B cell (primary cell): ENCODE measurements around the gene APOL3. TPM values are rescaled to one million over a fixed set of nuclear protein-coding genes. Genes with fewer than 3 reads are reported as not detected.

Experiments used
- ATAC-seq: fragments of 200-7000 bp; cut with Tn5 transposase; one replicate; pipeline ENCODE4 v1.10.0; 2021; ENCODE audit warnings: low read depth, mild to moderate bottlenecking, moderate number of reproducible peaks, moderate library complexity
- CTCF ChIA-PET: fragments of 350-600 bp; sonication (Branson Sonifier 250); formaldehyde crosslinking; loops from one replicate; lab custom pipeline; 2021; ENCODE audit warnings: antibody characterized with exemption, inconsistent platforms; lab: Charles Lee
- POLR2A ChIA-PET: fragments of 350-600 bp; sonication (Branson Sonifier 250); formaldehyde crosslinking; loops from one replicate; lab custom pipeline; 2021; ENCODE audit warnings: antibody characterized with exemption; lab: Charles Lee
- DNase-seq: peaks from one replicate; pipeline ENCODE4 v3.0.0; 2013
- H2AFZ ChIP-seq: 2 replicates; pipeline ENCODE4 v1.6.1; 2012; ENCODE audit warnings: mild to moderate bottlenecking, low read depth, low read length; ENCODE audit not compliant: insufficient read depth, poor library complexity, severe bottlenecking
- H3K27ac ChIP-seq, 2 donors: 1 replicate in 1 of 2; 2 replicates in 1 of 2; pipeline ENCODE4 v1.5.1; 2012 to 2013; ENCODE audit warnings: low read length in 2 of 2, mild to moderate bottlenecking in 2 of 2, moderate library complexity in 1 of 2
- H3K27me3 ChIP-seq, 4 experiments: fragments of 200-600 bp in 1 of 4; sonication (generic) in 1 of 4; replicated peaks in 1 of 4; 1 replicate in 2 of 4; 2 replicates in 2 of 4; pipeline versions ENCODE4 v1.6.1 to v1.7.0; 2013 to 2016; ENCODE audit warnings: low read length in 3 of 4, mild to moderate bottlenecking in 2 of 4, mixed read lengths in 1 of 4, moderate library complexity in 1 of 4; ENCODE audit not compliant: insufficient read depth in 4 of 4, control insufficient read depth in 3 of 4; ENCODE audit errors: control extremely low read depth in 1 of 4
- H3K36me3 ChIP-seq, 2 experiments: replicated peaks in 1 of 2; 1 replicate in 1 of 2; 2 replicates in 1 of 2; pipeline versions ENCODE4 v1.6.1 to v1.7.1; 2013; ENCODE audit warnings: low read length in 1 of 2; ENCODE audit not compliant: insufficient read depth in 2 of 2, control insufficient read depth in 1 of 2; ENCODE audit errors: control extremely low read depth in 1 of 2, extremely low read depth in 1 of 2
- H3K4me1 ChIP-seq, 2 donors: fragments of 200-600 bp in 1 of 2; sonication (generic) in 1 of 2; 1 replicate in 1 of 2; 2 replicates in 1 of 2; pipeline versions ENCODE4 v1.5.1 to v1.6.1; 2013 to 2017; ENCODE audit warnings: low read length in 2 of 2; ENCODE audit not compliant: control insufficient read depth in 2 of 2, insufficient read depth in 2 of 2
- H3K4me2 ChIP-seq: replicated peaks from 2 replicates; pipeline ENCODE3; 2012; ENCODE audit warnings: mild to moderate bottlenecking, low read depth, low read length; ENCODE audit not compliant: poor library complexity, severe bottlenecking
- H3K4me3 ChIP-seq, 5 experiments: fragments of 200-600 bp in 1 of 5; sonication (generic) in 1 of 5; 1 replicate in 3 of 5; 2 replicates in 2 of 5; pipeline versions ENCODE4 v1.5.1 to v1.7.0; 2011 to 2016; ENCODE audit warnings: low read length in 4 of 5, mild to moderate bottlenecking in 4 of 5, low read depth in 2 of 5, control low read depth in 1 of 5, moderate library complexity in 1 of 5; ENCODE audit not compliant: insufficient read depth in 1 of 5; ENCODE audit errors: control extremely low read depth in 1 of 5, extremely low read depth in 1 of 5
- H3K79me2 ChIP-seq: fragments of 200-600 bp; sonication (generic); one replicate; pipeline ENCODE4 v1.6.0; 2016; ENCODE audit warnings: low read length; ENCODE audit not compliant: control insufficient read depth, insufficient read depth
- H3K9ac ChIP-seq: fragments of 200-600 bp; sonication (generic); 2 replicates; pipeline ENCODE4 v1.6.1; 2017; ENCODE audit warnings: mild to moderate bottlenecking, low read length, moderate library complexity
- H3K9me3 ChIP-seq, 3 donors: one replicate each; pipeline versions ENCODE4 v1.6.1 to v1.7.1; 2013; ENCODE audit warnings: low read length in 2 of 3; ENCODE audit not compliant: control insufficient read depth in 2 of 3, insufficient read depth in 1 of 3; ENCODE audit errors: control extremely low read depth in 1 of 3
- H4K20me1 ChIP-seq: 2 replicates; pipeline ENCODE4 v1.6.0; 2012; ENCODE audit warnings: mild to moderate bottlenecking, low read length; ENCODE audit not compliant: insufficient read depth, control insufficient read depth, poor library complexity, severe bottlenecking
- H3K27ac Mint-ChIP-seq: one replicate; pipeline ENCODE4 v1.8.0; 2021; ENCODE audit warnings: mixed read lengths
- H3K27me3 Mint-ChIP-seq: one replicate; pipeline ENCODE4 v1.8.0; 2021; ENCODE audit warnings: mixed read lengths
- H3K4me1 Mint-ChIP-seq: one replicate; pipeline ENCODE4 v1.8.0; 2021; ENCODE audit warnings: mixed read lengths
- H3K4me3 Mint-ChIP-seq: one replicate; pipeline ENCODE4 v1.8.0; 2021; ENCODE audit warnings: mixed read lengths
- H3K9me3 Mint-ChIP-seq: one replicate; pipeline ENCODE4 v1.8.0; 2022; ENCODE audit warnings: mixed read lengths; ENCODE audit not compliant: insufficient read depth
- EZH2 ChIP-seq: IDR thresholded peaks from 2 replicates; pipeline ENCODE4 v1.6.1; 2012; ENCODE audit warnings: borderline replicate concordance, low read depth, mild to moderate bottlenecking, moderate library complexity, low read length; ENCODE audit not compliant: insufficient read depth, poor library complexity, severe bottlenecking
- WGBS: methylation state at CpG from one replicate; pipeline ENCODE4 v1.1.5; 2013; ENCODE audit warnings: missing lambda C conversion rate; ENCODE audit not compliant: insufficient coverage; 5-methylcytosine and 5-hydroxymethylcytosine counted together
- intact Hi-C: fragments of 100-400 bp; cut with micrococcal nuclease; formaldehyde crosslinking; loops from one replicate; pipeline ENCODE4 v1.10.0; 2022
- polyA plus RNA-seq: library from polyadenylated mRNA; depleted of rRNA; stranded (reverse); fragments of >200 nt; gene quantifications from 2 replicates; pipeline ENCODE4 v1.2.3, GENCODE V29; 2012
- total RNA-seq, 2 donors: library from RNA; stranded (reverse); fragments of 120-200 nt in 1 of 2; gene quantifications; 1 replicate in 1 of 2; 2 replicates in 1 of 2; pipeline versions ENCODE4 v1.2.3 to v1.2.4, GENCODE V29; 2013 to 2022
- TF ChIP-seq, protein P1 (sequence below): fragments of 200-600 bp; IDR thresholded peaks from one replicate; pipeline ENCODE4 v1.8.0; 2022; ENCODE audit warnings: antibody characterized with exemption, mild to moderate bottlenecking

Gene APOL3
- total and polyA plus RNA-seq, 2 donors (not counting 1 experiment from before 2014, with no cell fraction given), result 55.0 to 97.2 TPM

DNA sequence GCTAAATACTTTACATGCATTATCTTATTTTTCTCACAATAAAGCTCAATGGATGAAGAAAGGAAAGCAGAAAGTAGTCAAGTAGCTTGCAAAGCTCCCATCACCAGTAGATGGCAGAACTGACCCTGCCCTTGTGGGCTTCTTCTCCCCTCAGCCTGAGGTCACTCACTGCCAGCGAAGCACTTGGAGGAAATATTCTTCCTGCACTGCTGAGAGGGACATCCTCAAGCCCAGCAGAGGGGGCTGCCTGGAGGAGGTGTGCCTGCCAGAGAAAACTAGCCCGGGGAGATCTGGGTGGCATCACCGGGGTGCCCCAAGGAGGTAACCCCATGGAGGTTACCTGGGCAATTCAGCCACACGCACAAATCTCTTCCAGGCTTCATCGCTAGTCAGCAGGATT lies 34.4 kb upstream of the APOL3 start:
- Histone ChIP-seq H2AFZ (no peak overlapping the region), H3K4me3 (no peak overlapping the region), H3K4me1 (peaks cover 7 to 16% of the 10 kb centered on the region in 2 donors), H3K9me3 (no peaks in the 10 kb centered on the region), H3K27me3 (peaks cover 0 to 13% (median 0%) of the 10 kb centered on the region in 4 experiments), H4K20me1 (no peaks in the 10 kb centered on the region), H3K27ac (no peak overlapping the region), H3K9ac (no peak overlapping the region), H3K36me3 (no peaks in the 10 kb centered on the region), H3K4me2 (no peak overlapping the region), H3K79me2 (no peaks in the 10 kb centered on the region)
- ChIA-PET POLR2A (no interaction called here), CTCF (interaction anchor here (0.7 to 2.3 kb wide), 11 partner anchors 26 to 294 kb away, joined by 3 to 19 read pairs (median 6); partner anchors contain the start of gene APOL2)
- no peak overlapping the region for H3K4me3 Mint-ChIP-seq
- no peak for TF ChIP-seq EZH2
- TF ChIP-seq, protein P1, sequence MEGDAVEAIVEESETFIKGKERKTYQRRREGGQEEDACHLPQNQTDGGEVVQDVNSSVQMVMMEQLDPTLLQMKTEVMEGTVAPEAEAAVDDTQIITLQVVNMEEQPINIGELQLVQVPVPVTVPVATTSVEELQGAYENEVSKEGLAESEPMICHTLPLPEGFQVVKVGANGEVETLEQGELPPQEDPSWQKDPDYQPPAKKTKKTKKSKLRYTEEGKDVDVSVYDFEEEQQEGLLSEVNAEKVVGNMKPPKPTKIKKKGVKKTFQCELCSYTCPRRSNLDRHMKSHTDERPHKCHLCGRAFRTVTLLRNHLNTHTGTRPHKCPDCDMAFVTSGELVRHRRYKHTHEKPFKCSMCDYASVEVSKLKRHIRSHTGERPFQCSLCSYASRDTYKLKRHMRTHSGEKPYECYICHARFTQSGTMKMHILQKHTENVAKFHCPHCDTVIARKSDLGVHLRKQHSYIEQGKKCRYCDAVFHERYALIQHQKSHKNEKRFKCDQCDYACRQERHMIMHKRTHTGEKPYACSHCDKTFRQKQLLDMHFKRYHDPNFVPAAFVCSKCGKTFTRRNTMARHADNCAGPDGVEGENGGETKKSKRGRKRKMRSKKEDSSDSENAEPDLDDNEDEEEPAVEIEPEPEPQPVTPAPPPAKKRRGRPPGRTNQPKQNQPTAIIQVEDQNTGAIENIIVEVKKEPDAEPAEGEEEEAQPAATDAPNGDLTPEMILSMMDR, result peak; percentile 58
- ATAC-seq, result peak; percentile 49
- peaks cover 13% of the 10 kb centered on the region for H3K27me3 Mint-ChIP-seq
- DNase-seq, result peak; percentile 47
- intact Hi-C loops, result loop anchor here (1.0 kb wide), 1 partner anchor 82 kb away; no protein-coding TSS in a partner anchor
- peaks cover 19% of the 10 kb centered on the region for H3K4me1 Mint-ChIP-seq
- H3K27ac Mint-ChIP-seq, result no peak overlapping the region
- no peaks in the 10 kb centered on the region for H3K9me3 Mint-ChIP-seq
- 53% methylated on average over 5 of the region's 5 CpGs for WGBS

DNA sequence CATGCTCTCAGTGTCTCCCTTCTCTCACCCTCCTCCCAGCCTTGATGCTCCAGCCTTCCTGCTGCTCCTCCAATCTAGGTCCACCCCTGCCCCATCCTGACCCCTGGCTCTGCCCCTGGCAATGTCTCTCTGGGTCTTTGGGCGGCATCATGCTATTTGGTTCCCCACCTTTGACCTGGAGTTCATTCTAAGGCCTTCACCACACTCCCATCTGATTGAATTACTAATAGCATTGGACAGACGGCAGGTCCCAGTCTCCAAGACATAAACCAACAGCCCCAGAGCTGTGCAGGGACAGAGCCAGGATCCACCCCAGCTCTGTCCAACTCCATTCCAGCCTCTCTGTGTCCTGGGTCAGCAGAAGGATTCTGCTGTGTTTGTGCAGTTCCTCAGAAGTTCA lies 33.8 kb upstream of the APOL3 start:
- Histone ChIP-seq H3K27ac (no peak overlapping the region), H3K27me3 (peaks cover 0 to 13% (median 0%) of the 10 kb centered on the region in 4 experiments), H2AFZ (no peak overlapping the region), H3K9me3 (no peaks in the 10 kb centered on the region), H3K36me3 (no peaks in the 10 kb centered on the region), H3K79me2 (no peaks in the 10 kb centered on the region), H3K9ac (no peak overlapping the region), H3K4me3 (no peak overlapping the region), H3K4me2 (no peak overlapping the region), H4K20me1 (no peaks in the 10 kb centered on the region), H3K4me1 (peaks cover 7 to 16% of the 10 kb centered on the region in 2 donors)
- DNase-seq (no peak), ATAC-seq (no peak)
- no peak overlapping the region for H3K27ac Mint-ChIP-seq
- WGBS, result 85% methylated on average over 2 of the region's 2 CpGs
- POLR2A ChIA-PET, result no interaction called here
- no peak overlapping the region for H3K4me3 Mint-ChIP-seq
- intact Hi-C loops, result no loop called here
- peaks cover 16% of the 10 kb centered on the region for H3K27me3 Mint-ChIP-seq
- CTCF ChIA-PET, result interaction anchor here (0.7 to 2.3 kb wide), 12 partner anchors 9 to 294 kb away, joined by 3 to 19 read pairs (median 6); partner anchors contain the start of gene APOL2
- peaks cover 19% of the 10 kb centered on the region for H3K4me1 Mint-ChIP-seq
- no peak for TF ChIP-seq EZH2
- TF ChIP-seq, protein P1, result no peak
- H3K9me3 Mint-ChIP-seq, result no peaks in the 10 kb centered on the region
